ENCODE data around the gene MGA. TPM values are rescaled to one million over a fixed set of nuclear protein-coding genes. Genes with fewer than 3 reads are reported as not detected.

Gene MGA
- 10 to 100 TPM; 29.7 to 53.8 (median 31.7) TPM for total RNA-seq

- DNase-seq (ENCODE audit: low spot score in 2 of 2), result peak; percentile 75 to 78
- Histone ChIP-seq H3K9me3 (no peaks in the 10 kb centered on the region), H3K36me3 (no peaks in the 10 kb centered on the region), H3K4me1 (peaks cover 0 to 37% (median 18%) of the 10 kb centered on the region in 4 donors), H3K27ac (peak within 1 kb of the TSS; percentile 6 to 89 (median 86)), H3K4me3 (peak within 1 kb of the TSS; percentile 39 to 67 (median 60)), H3K27me3 (no peaks in the 10 kb centered on the region)
- TF ChIP-seq CTCF (IDR thresholded peaks at IDR 0.05), result peak in 2 of 5 experiments; percentile 26 to 42
- TF ChIP-seq EP300 (IDR thresholded peaks at IDR 0.05), result peak; percentile 42 to 71
- peak in 1 of 2 donors; percentile 57 for TF ChIP-seq POLR2A (IDR thresholded peaks at IDR 0.05)
- WGBS, 2 donors, result 2 to 4% methylated on average over 45 to 62 of the region's 93 CpGs
These were observed at the start of gene MGA for GRCh38 chr15:41660235-41661077. MGA (plus strand) TSS chr15:41660405.

- Histone ChIP-seq H3K4me1 (peaks cover 0 to 21% (median 0%) of the 10 kb centered on the region in 4 donors), H3K27ac (peak overlapping the region; percentile 59 to 89 (median 72)), H3K4me3 (peak overlapping the region; percentile 47 to 75 (median 63)), H3K9me3 (peaks cover 0 to 18% (median 0%) of the 10 kb centered on the region in 4 donors), H3K27me3 (no peaks in the 10 kb centered on the region), H3K36me3 (no peaks in the 10 kb centered on the region)
- 18 to 19% methylated on average over 18 of the region's 18 CpGs for WGBS, 2 donors
- DNase-seq (ENCODE audit: low spot score in 2 of 2), result no peak
- TF ChIP-seq CTCF (IDR thresholded peaks at IDR 0.05) (no peak), POLR2A (IDR thresholded peaks at IDR 0.05) (no peak), EP300 (IDR thresholded peaks at IDR 0.05) (no peak)
These were observed 39.5 kb upstream of the MGA start for GRCh38 chr15:41620536-41621199.

- peak; percentile 38 to 64 for DNase-seq (ENCODE audit: low spot score in 2 of 2)
- WGBS, 2 donors, result 2 to 4% methylated on average over 58 to 69 of the region's 104 CpGs
- TF ChIP-seq CTCF (IDR thresholded peaks at IDR 0.05), result peak in 1 of 5 experiments; percentile 16
- peak in 1 of 2 donors; percentile 16 for TF ChIP-seq POLR2A (IDR thresholded peaks at IDR 0.05)
- TF ChIP-seq EP300 (IDR thresholded peaks at IDR 0.05), result peak in 1 of 2 donors; percentile 69
- Histone ChIP-seq H3K27me3 (no peaks in the 10 kb centered on the region), H3K4me1 (peaks cover 0 to 21% (median 0%) of the 10 kb centered on the region in 4 donors), H3K9me3 (peaks cover 0 to 18% (median 0%) of the 10 kb centered on the region in 4 donors), H3K27ac (peak overlapping the region; percentile 59 to 89 (median 72)), H3K36me3 (no peaks in the 10 kb centered on the region), H3K4me3 (peak overlapping the region; percentile 47 to 75 (median 63))
These were observed 38.7 kb upstream of the MGA start for GRCh38 chr15:41621200-41622193.

DNA sequence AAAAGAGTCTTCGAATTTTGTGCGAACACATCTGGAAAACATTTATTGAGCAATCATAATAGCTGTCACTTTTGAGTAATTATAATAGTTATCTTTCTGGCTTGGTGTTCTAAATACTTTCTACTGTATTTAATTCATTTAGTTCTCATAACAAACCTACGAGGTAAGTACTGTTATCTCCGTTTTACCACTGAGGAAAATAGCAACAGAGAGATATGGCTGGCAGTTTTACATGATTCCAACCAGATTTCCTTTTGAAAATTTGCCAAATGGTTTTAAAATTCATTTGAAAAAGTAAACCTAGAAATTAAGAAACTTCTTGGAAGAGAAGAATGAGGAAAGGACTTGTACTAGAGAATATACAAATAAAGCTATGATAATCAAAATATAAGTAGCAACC, 37.3 kb upstream of the MGA start:
- no peaks in the 10 kb centered on the region for H3K27me3 ChIP-seq
- H3K9me3 ChIP-seq, result peaks cover 0 to 10% (median 0%) of the 10 kb centered on the region in 4 donors
- no peak for DNase-seq (ENCODE audit: low spot score in 2 of 2)
- peaks cover 0 to 21% (median 0%) of the 10 kb centered on the region in 4 donors for H3K4me1 ChIP-seq
- TF ChIP-seq EP300 (IDR thresholded peaks at IDR 0.05), result no peak
- no peak for TF ChIP-seq CTCF (IDR thresholded peaks at IDR 0.05)
- no peak for TF ChIP-seq POLR2A (IDR thresholded peaks at IDR 0.05)
- H3K36me3 ChIP-seq, result no peaks in the 10 kb centered on the region
- 75 to 87% methylated on average over 4 of the region's 4 CpGs for WGBS, 2 donors
- H3K4me3 ChIP-seq, result no peak overlapping the region
- no peak overlapping the region for H3K27ac ChIP-seq

Measured in tibial nerve (tissue), 4 donors.